IMR-90 (cell line): ENCODE data around the gene RBFOX2. TPM values are rescaled to one million over a fixed set of nuclear protein-coding genes. Genes with fewer than 3 reads are reported as not detected.
"Not testable (repeated sequence)": the region's sequence is repeated elsewhere in the genome, so short reads cannot be mapped to it uniquely, and the experiment has no call there.

Experiments
- ATAC-seq: fragments of 200-7000 bp; cut with Tn5 transposase; 2 replicates; pipeline ENCODE4 v1.9.1; 2020; ENCODE audit warnings: low read depth, mild to moderate bottlenecking, moderate library complexity
- BruUV-seq: library from RNA; stranded (reverse); fragments of 400-500 nt; replicated peaks from 2 replicates; lab custom pipeline; 2021; lab: Mats Ljungman, UMichigan
- CTCF ChIA-PET: fragments of 300-600 bp; formaldehyde crosslinking; extraction: SDS; loops from one replicate; lab custom pipeline; 2021; ENCODE audit warnings: antibody characterized with exemption; lab: Yijun Ruan, JAX
- POLR2A ChIA-PET: fragments of 300-600 bp; sonication (Branson Sonifier 250); formaldehyde crosslinking; loops from one replicate; lab custom pipeline; 2022; ENCODE audit warnings: antibody characterized with exemption; ENCODE audit not compliant: unreplicated experiment; lab: Charles Lee
- DNase-seq: peaks from one replicate; pipeline ENCODE4 v3.0.0; 2013
- H2AFZ ChIP-seq: replicated peaks from 2 replicates; pipeline ENCODE3; 2013; ENCODE audit warnings: low read length, mild to moderate bottlenecking; ENCODE audit not compliant: poor library complexity
- H2AK5ac ChIP-seq: 2 replicates; pipeline ENCODE4 v1.6.1; 2013; ENCODE audit warnings: low read depth, low read length, inconsistent platforms
- H2AK9ac ChIP-seq: replicated peaks from 2 replicates; pipeline ENCODE3; 2013; ENCODE audit warnings: mild to moderate bottlenecking, low read depth, low read length, moderate library complexity; ENCODE audit not compliant: poor library complexity
- H2BK120ac ChIP-seq: 2 replicates; pipeline ENCODE4 v1.6.1; 2013; ENCODE audit warnings: low read depth, low read length, inconsistent platforms
- H2BK15ac ChIP-seq: 3 replicates; pipeline ENCODE4 v1.6.1; 2013; ENCODE audit warnings: low read depth, low read length, inconsistent platforms
- H2BK20ac ChIP-seq: 2 replicates; pipeline ENCODE4 v1.6.1; 2013; ENCODE audit warnings: low read depth, mild to moderate bottlenecking, inconsistent platforms, low read length, moderate library complexity
- H2BK5ac ChIP-seq: 2 replicates; pipeline ENCODE4 v1.6.1; 2013; ENCODE audit warnings: mild to moderate bottlenecking, low read depth, low read length, inconsistent platforms; ENCODE audit not compliant: poor library complexity, severe bottlenecking
- H3K14ac ChIP-seq: replicated peaks from 2 replicates; pipeline ENCODE4 v1.6.1; 2013; ENCODE audit warnings: low read depth, low read length, inconsistent platforms
- H3K18ac ChIP-seq: 2 replicates; pipeline ENCODE4 v1.6.1; 2013; ENCODE audit warnings: low read depth, low read length, control low read depth
- H3K23ac ChIP-seq: 2 replicates; pipeline ENCODE4 v1.6.1; 2013; ENCODE audit warnings: low read depth, low read length, inconsistent platforms
- H3K27ac ChIP-seq: 2 replicates; pipeline ENCODE4 v1.5.1; 2013; ENCODE audit warnings: mild to moderate bottlenecking, control low read depth, low read length; ENCODE audit not compliant: insufficient read depth
- H3K27me3 ChIP-seq: 2 replicates; pipeline ENCODE4 v1.6.1; 2013; ENCODE audit warnings: low read length; ENCODE audit not compliant: control insufficient read depth, insufficient read depth
- H3K36me3 ChIP-seq: 2 replicates; pipeline ENCODE4 v1.6.1; 2013; ENCODE audit warnings: low read length, mixed read lengths; ENCODE audit not compliant: control insufficient read depth, insufficient read depth
- H3K4ac ChIP-seq: 2 replicates; pipeline ENCODE4 v1.6.1; 2013; ENCODE audit warnings: low read depth, low read length, inconsistent platforms
- H3K4me1 ChIP-seq: 2 replicates; pipeline ENCODE4 v1.6.1; 2013; ENCODE audit warnings: low read length, mixed read lengths; ENCODE audit not compliant: control insufficient read depth, insufficient read depth
- H3K4me2 ChIP-seq: 2 replicates; pipeline ENCODE4 v1.6.1; 2013; ENCODE audit warnings: low read depth, mild to moderate bottlenecking, control low read depth, low read length, moderate library complexity
- H3K4me3 ChIP-seq: 2 replicates; pipeline ENCODE4 v1.5.1; 2013; ENCODE audit warnings: low read depth, mild to moderate bottlenecking, control low read depth, low read length, moderate library complexity; ENCODE audit not compliant: insufficient read depth
- H3K56ac ChIP-seq: 2 replicates; pipeline ENCODE4 v1.6.1; 2013; ENCODE audit warnings: low read length, inconsistent platforms; ENCODE audit not compliant: insufficient read depth; ENCODE audit errors: extremely low read depth
- H3K79me1 ChIP-seq, 2 experiments: 2 replicates each; pipeline ENCODE4 v1.6.1; 2013; ENCODE audit warnings: low read length in 2 of 2, inconsistent platforms in 1 of 2, low read depth in 1 of 2
- H3K9ac ChIP-seq: 2 replicates; pipeline ENCODE4 v1.6.1; 2013; ENCODE audit warnings: low read depth, low read length, control low read depth
- H3K9me1 ChIP-seq: 2 replicates; pipeline ENCODE4 v1.6.1; 2013; ENCODE audit warnings: low read length, inconsistent platforms; ENCODE audit not compliant: insufficient read depth
- H3K9me3 ChIP-seq: 2 replicates; pipeline ENCODE4 v1.6.1; 2013; ENCODE audit warnings: low read length; ENCODE audit not compliant: control insufficient read depth, insufficient read depth
- H4K20me1 ChIP-seq: 2 replicates; pipeline ENCODE4 v1.6.1; 2013; ENCODE audit warnings: low read length, inconsistent platforms; ENCODE audit not compliant: insufficient read depth
- H4K5ac ChIP-seq: 2 replicates; pipeline ENCODE4 v1.6.1; 2013; ENCODE audit warnings: mild to moderate bottlenecking, low read depth, low read length, control low read depth
- H4K8ac ChIP-seq, 2 experiments: 2 replicates each; pipeline ENCODE4 v1.6.1; 2013; ENCODE audit warnings: low read depth in 2 of 2, low read length in 2 of 2, control low read depth in 1 of 2, inconsistent platforms in 1 of 2
- H4K91ac ChIP-seq: 2 replicates; pipeline ENCODE4 v1.6.1; 2013; ENCODE audit warnings: low read depth, low read length, inconsistent platforms; ENCODE audit not compliant: insufficient read depth
- BHLHE40 ChIP-seq: fragments of 150-350 bp; IDR thresholded peaks from 2 replicates; pipeline ENCODE4 v1.6.1; 2016; ENCODE audit warnings: mild to moderate bottlenecking, low read depth, low read length
- CHD1 ChIP-seq: IDR thresholded peaks from 2 replicates; pipeline ENCODE4 v1.6.1; 2012; ENCODE audit warnings: low read depth, low read length, improper control_type of control experiment
- USF2 ChIP-seq: fragments of 150-350 bp; IDR thresholded peaks from 2 replicates; pipeline ENCODE4 v1.6.1; 2017; ENCODE audit warnings: mild to moderate bottlenecking, antibody characterized with exemption, low read length, low read depth
- WGBS, 2 experiments: methylation state at CpG; one replicate each; pipeline versions ENCODE4 v1.1.5 to v1.1.7; 2013; ENCODE audit warnings: missing lambda C conversion rate in 2 of 2; ENCODE audit not compliant: insufficient read length in 1 of 2; ENCODE audit errors: extremely low coverage in 2 of 2; 5-methylcytosine and 5-hydroxymethylcytosine counted together
- dilution Hi-C: fragments of 300-500 bp; cut with HindIII; formaldehyde crosslinking; loops from one replicate; pipeline ENCODE4 v1.14.3; 2018; ENCODE audit warnings: low sequenced_read_pairs; ENCODE audit not compliant: unreplicated experiment
- in situ Hi-C: fragments of 300-500 bp; cut with MboI; formaldehyde crosslinking; loops from 3 replicates; pipeline ENCODE4 v1.14.3; 2019; ENCODE audit warnings: low sequenced_read_pairs, inconsistent platforms, mixed read lengths
- intact Hi-C: fragments of 100-400 bp; cut with micrococcal nuclease; formaldehyde crosslinking; loops from 2 replicates; pipeline ENCODE4 v1.10.0; 2022
- polyA plus RNA-seq, 3 experiments: library from polyadenylated mRNA; depleted of rRNA; stranded (reverse); fragments of >200 nt; gene quantifications; 2 replicates each; pipeline ENCODE4 v1.2.3, GENCODE V29; 2012; ENCODE audit warnings: low replicate concordance in 1 of 3
- total RNA-seq: library from RNA; depleted of rRNA; stranded (reverse); fragments of >200 nt; gene quantifications from 2 replicates; pipeline ENCODE4 v1.2.3, GENCODE V29; 2012

RBFOX2 gene
- total and polyA plus RNA-seq, 2 of the 4 experiments (the other 2 are of a cell fraction) = 146 to 178 TPM

DNA sequence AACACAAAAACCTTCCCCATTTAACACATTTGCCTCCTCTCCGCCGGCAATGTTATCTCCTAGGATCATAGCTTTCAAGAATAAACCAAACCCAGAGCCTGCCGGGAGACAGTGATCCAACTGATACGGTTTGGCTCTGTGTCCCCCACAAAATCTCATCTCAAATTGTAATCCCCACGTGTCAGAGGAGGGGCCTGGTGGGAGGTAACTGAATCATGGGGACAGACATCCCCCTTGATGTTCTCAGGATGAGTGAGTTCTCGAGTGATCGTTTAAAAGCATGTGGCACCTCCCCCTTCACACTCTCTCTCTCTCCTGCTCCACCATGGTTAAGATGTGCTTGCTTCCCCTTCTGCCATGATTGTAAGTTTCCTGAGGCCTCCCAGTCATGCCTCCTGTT is 33.3 kb downstream of the RBFOX2 start:
- peak overlapping the region; percentile 2; the same call in 1 of the 2 replicates for H3K4me3 ChIP-seq
- H2BK15ac ChIP-seq = peak overlapping the region; percentile 46; the same call in 2 of the 3 replicates
- peak overlapping the region; percentile 71 for H2AFZ ChIP-seq
- ATAC-seq (peak; percentile 55), DNase-seq (peak; percentile 70)
- H3K14ac ChIP-seq = peak overlapping the region; percentile 80
- in situ Hi-C loops = no loop called here
- H3K56ac ChIP-seq = peak overlapping the region; percentile 52
- ChIA-PET POLR2A (interaction anchor here (0.6 to 1.1 kb wide), 3 partner anchors 18 to 196 kb away, joined by 3 to 6 read pairs (median 3); partner anchors contain the start of gene RBFOX2), CTCF (interaction anchor here (0.9 to 2.5 kb wide), 3 partner anchors 10 to 71 kb away, joined by 4 to 11 read pairs (median 4); no protein-coding TSS in a partner anchor)
- H4K20me1 ChIP-seq = peaks cover 3% of the 10 kb centered on the region; the same call in 1 of the 2 replicates
- H3K36me3 ChIP-seq = no peaks in the 10 kb centered on the region
- peak overlapping the region; percentile 94 for H2BK5ac ChIP-seq
- peak overlapping the region; percentile 72 for H4K91ac ChIP-seq
- H3K9me3 ChIP-seq = no peaks in the 10 kb centered on the region
- H3K18ac ChIP-seq = peak overlapping the region; percentile 83
- peaks cover 22% of the 10 kb centered on the region for H3K4me1 ChIP-seq
- H3K23ac ChIP-seq = peak overlapping the region; percentile 75
- peak overlapping the region; percentile 72 for H4K5ac ChIP-seq
- H2BK20ac ChIP-seq = peak overlapping the region; percentile 72
- H3K9me1 ChIP-seq = peaks cover 19% of the 10 kb centered on the region
- H3K9ac ChIP-seq = peak overlapping the region; percentile 50
- TF ChIP-seq CHD1 (no peak), USF2 (peak; percentile 10; the same call in 1 of the 2 replicates), BHLHE40 (no peak)
- BruUV-seq = no TSS peak
- peak overlapping the region; percentile 65 for H2AK5ac ChIP-seq
- no peaks in the 10 kb centered on the region for H3K27me3 ChIP-seq
- peaks cover 29 to 86% of the 10 kb centered on the region in 2 experiments for H3K79me1 ChIP-seq
- WGBS, 2 experiments = no CpG with 5 or more reads among the region's 7 CpGs
- H2BK120ac ChIP-seq = peak overlapping the region; percentile 90
- peak overlapping the region; percentile 93 for H3K27ac ChIP-seq
- H3K4ac ChIP-seq = peak overlapping the region; percentile 92
- intact Hi-C loops = no loop called here
- peak overlapping the region; percentile 35 to 88 for H4K8ac ChIP-seq
- dilution Hi-C loops = no loop called here
- peak overlapping the region; percentile 47 for H2AK9ac ChIP-seq
- H3K4me2 ChIP-seq = peak overlapping the region; percentile 79

GRCh38 chr22:35993727-35994126 is 34.9 kb downstream of the RBFOX2 start:
- H3K9me3 ChIP-seq, H3K23ac ChIP-seq, H3K14ac ChIP-seq, ATAC-seq, H2BK5ac ChIP-seq, H2AFZ ChIP-seq, DNase-seq, H3K9ac ChIP-seq, H3K56ac ChIP-seq, H2BK15ac ChIP-seq, H4K5ac ChIP-seq, H3K18ac ChIP-seq, H2AK5ac ChIP-seq, BruUV-seq, H3K4ac ChIP-seq, in situ Hi-C loops, H3K27me3 ChIP-seq, H4K20me1 ChIP-seq, H2BK20ac ChIP-seq, H4K91ac ChIP-seq, H3K4me2 ChIP-seq, dilution Hi-C loops, H2BK120ac ChIP-seq, H2AK9ac ChIP-seq, H3K4me3 ChIP-seq, H3K36me3 ChIP-seq, H4K8ac ChIP-seq: not testable (repeated sequence)
- POLR2A ChIA-PET = interaction anchor here (0.6 kb wide), 1 partner anchor 18 kb away, joined by 3 read pairs; no protein-coding TSS in a partner anchor
- intact Hi-C loops = loop anchor here (5.0 kb wide), 1 partner anchor 34 kb away; the partner anchor contains the start of gene RBFOX2
- H3K4me1 ChIP-seq = peaks cover 22% of the 10 kb centered on the region
- peak overlapping the region; percentile 16; the same call in 1 of the 2 replicates for H3K27ac ChIP-seq
- peaks cover 20% of the 10 kb centered on the region for H3K9me1 ChIP-seq
- peaks cover 42 to 88% of the 10 kb centered on the region in 2 experiments for H3K79me1 ChIP-seq
- CTCF ChIA-PET = interaction anchor here (1.6 kb wide), 1 partner anchor 72 kb away, joined by 5 read pairs; no protein-coding TSS in a partner anchor
- no CpG with 5 or more reads among the region's 5 CpGs for WGBS, 2 experiments
